ENCODE results near the gene ARV1.
"Not testable (repeated sequence)": the region's sequence is repeated elsewhere in the genome, so short reads cannot be mapped to it uniquely, and the experiment has no call there.

DNA sequence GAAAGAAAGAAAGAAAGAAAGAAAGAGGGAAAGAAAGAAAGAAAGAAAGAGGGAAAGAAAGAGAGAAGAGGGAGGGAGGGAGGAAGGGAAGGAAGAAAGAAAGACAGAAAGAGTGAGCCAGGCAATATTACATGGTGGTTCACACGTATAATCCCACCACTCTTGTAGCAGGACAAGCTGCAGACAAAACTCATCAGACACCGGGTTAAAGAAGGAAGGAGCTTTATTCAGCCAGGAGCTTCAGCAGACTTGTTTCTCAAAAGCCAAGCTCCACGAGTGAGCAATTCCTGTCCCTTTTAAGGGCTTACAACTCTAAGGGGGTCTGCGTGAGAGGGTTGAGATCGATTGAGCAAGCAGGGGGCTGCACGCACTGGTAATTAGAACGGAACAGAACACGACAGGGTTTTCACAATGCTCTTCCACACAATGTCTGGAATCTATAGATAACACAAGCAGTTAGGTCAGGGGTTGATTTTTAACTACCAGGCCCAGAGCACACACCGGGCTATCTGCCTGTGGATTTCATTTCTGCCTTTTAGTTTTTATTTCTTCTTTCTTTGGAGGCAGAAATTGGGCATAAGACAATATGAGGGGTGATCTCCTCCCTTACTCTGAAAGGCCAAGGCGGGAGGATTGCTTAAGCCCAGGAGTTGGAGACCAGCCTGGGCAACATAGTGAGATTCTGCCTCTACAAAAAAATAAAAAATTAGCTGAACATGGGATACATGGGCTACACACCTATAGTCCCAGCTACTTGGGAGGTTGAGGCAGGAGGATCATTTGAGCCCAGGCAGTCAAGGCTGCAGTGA, 67.2 kb downstream of the ARV1 start:
- TF ChIP-seq, protein P1, sequence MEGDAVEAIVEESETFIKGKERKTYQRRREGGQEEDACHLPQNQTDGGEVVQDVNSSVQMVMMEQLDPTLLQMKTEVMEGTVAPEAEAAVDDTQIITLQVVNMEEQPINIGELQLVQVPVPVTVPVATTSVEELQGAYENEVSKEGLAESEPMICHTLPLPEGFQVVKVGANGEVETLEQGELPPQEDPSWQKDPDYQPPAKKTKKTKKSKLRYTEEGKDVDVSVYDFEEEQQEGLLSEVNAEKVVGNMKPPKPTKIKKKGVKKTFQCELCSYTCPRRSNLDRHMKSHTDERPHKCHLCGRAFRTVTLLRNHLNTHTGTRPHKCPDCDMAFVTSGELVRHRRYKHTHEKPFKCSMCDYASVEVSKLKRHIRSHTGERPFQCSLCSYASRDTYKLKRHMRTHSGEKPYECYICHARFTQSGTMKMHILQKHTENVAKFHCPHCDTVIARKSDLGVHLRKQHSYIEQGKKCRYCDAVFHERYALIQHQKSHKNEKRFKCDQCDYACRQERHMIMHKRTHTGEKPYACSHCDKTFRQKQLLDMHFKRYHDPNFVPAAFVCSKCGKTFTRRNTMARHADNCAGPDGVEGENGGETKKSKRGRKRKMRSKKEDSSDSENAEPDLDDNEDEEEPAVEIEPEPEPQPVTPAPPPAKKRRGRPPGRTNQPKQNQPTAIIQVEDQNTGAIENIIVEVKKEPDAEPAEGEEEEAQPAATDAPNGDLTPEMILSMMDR (IDR thresholded peaks at IDR 0.05), result not testable (repeated sequence)
- TF ChIP-seq POLR2AphosphoS5 (IDR thresholded peaks at IDR 0.05; ENCODE audit: insufficient read depth in 1 of 2, low read depth in 1 of 2), result not testable (repeated sequence)

Measured in vagina (tissue), 2 donors.